LNCaP clone FGC (cell line): ENCODE data around the gene BUB3.
"Not testable (repeated sequence)": the region's sequence is repeated elsewhere in the genome, so short reads cannot be mapped to it uniquely, and the experiment has no call there.

Source experiments
- DNase-seq: peaks from one replicate; pipeline ENCODE4 v3.0.0-alpha.2; 2011; ENCODE audit warnings: low read depth
- H3K4me3 ChIP-seq: 2 replicates; pipeline ENCODE4 v1.5.1; 2011; ENCODE audit warnings: mild to moderate bottlenecking, low read depth, low read length, control low read depth
- TF ChIP-seq, protein P1 (sequence below): IDR thresholded peaks from 2 replicates; pipeline ENCODE4 v1.5.1; 2012; ENCODE audit warnings: mild to moderate bottlenecking; ENCODE audit not compliant: control insufficient read depth, insufficient read depth; ENCODE audit errors: extremely low read depth

The BUB3 gene

DNA sequence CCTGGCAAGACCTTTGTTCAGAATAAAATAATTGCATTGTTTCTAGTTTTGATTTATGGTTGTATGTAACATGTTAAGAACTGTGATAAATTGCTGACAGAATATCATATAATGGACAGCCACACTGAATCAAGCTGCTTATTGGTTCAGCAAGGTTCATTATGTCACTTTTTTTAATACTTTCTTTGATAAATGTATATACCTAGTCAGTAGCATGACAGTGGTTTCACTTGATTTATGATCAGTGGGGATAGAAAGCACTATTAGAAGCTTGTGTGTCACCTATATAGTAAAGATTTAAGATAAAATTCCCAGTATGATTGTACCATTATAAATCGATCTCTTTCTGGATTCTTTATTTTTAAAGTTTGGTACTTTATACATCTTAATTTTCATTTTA lies 4.5 kb downstream of the BUB3 start:
- H3K4me3 ChIP-seq = no peak overlapping the region
- TF ChIP-seq, protein P1, sequence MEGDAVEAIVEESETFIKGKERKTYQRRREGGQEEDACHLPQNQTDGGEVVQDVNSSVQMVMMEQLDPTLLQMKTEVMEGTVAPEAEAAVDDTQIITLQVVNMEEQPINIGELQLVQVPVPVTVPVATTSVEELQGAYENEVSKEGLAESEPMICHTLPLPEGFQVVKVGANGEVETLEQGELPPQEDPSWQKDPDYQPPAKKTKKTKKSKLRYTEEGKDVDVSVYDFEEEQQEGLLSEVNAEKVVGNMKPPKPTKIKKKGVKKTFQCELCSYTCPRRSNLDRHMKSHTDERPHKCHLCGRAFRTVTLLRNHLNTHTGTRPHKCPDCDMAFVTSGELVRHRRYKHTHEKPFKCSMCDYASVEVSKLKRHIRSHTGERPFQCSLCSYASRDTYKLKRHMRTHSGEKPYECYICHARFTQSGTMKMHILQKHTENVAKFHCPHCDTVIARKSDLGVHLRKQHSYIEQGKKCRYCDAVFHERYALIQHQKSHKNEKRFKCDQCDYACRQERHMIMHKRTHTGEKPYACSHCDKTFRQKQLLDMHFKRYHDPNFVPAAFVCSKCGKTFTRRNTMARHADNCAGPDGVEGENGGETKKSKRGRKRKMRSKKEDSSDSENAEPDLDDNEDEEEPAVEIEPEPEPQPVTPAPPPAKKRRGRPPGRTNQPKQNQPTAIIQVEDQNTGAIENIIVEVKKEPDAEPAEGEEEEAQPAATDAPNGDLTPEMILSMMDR = no peak
- DNase-seq = no peak

DNA sequence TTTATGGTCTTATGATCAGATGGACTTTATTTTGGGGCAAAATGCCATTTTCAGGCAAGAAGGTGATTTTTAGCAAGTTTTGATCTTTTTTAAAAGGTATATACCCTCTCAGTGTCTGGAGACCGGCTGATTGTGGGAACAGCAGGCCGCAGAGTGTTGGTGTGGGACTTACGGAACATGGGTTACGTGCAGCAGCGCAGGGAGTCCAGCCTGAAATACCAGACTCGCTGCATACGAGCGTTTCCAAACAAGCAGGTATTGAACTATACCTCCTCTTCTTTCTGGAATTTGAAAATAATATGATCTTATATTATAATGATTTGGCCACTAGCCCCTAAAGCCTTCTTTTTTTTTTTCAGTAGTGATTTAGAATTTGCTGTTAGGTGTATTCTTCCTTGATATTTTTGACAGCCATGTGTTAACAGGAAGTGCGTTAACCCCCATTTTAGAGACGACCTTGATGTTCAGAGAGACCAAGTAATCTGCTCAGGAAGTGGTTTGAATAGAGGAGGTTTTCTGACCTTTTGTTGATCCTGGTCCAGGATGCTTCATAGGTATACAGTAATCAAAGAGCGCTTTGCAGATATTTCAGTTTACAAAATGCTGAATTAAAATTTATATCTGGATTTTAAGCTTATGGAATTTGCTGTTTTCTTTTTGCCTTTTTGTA lies 6.2 kb downstream of the BUB3 start:
- no peak for DNase-seq

DNA sequence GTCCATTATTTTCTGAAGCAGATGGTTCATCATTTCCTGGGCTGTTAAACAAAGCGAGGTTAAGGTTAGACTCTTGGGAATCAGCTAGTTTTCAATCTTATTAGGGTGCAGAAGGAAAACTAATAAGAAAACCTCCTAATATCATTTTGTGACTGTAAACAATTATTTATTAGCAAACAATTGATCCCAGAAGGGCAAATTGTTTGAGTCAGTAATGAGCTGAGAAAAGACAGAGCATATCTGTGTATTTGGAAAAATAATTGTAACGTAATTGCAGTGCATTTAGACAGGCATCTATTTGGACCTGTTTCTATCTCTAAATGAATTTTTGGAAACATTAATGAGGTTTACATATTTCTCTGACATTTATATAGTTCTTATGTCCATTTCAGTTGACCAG lies 10.1 kb downstream of the BUB3 start:
- no peak overlapping the region for H3K4me3 ChIP-seq
- TF ChIP-seq, protein P1 = no peak
- no peak for DNase-seq

More for the DNA sequence above, 6.2 kb downstream of the BUB3 start:
- no peak overlapping the region for H3K4me3 ChIP-seq
- TF ChIP-seq, protein P1 = no peak

DNA sequence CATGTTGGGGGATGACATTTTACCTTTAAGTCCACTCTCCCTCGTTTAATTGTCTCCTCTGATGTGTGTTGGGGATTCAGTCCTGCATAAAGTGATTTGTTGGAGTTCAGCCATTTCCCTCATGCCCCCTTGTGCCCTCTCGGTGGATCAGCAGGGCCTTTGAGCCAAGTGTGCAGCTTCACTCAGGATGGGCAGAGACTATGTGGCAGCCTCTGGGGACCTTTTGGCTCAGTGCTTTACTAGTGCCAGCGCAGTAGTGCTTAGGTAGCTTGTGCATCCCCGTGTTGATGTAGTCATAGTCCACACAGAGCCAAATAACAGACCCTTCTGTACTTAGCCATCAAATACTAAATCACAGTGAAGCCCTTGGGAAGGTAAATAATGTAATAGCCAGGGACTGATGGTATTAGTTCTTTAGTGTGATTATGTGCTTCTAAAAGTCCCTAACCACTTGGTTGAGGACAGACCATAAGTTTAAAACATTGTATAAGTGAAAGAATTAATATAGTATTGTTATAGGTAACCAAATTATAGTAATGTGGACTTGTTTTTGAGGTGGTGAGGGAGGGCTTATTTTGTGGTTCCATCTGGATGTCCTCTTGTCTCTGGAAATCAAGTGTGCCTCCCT lies 11.4 kb downstream of the BUB3 start:
- TF ChIP-seq, protein P1 = no peak
- H3K4me3 ChIP-seq = no peak overlapping the region
- DNase-seq = no peak

DNA sequence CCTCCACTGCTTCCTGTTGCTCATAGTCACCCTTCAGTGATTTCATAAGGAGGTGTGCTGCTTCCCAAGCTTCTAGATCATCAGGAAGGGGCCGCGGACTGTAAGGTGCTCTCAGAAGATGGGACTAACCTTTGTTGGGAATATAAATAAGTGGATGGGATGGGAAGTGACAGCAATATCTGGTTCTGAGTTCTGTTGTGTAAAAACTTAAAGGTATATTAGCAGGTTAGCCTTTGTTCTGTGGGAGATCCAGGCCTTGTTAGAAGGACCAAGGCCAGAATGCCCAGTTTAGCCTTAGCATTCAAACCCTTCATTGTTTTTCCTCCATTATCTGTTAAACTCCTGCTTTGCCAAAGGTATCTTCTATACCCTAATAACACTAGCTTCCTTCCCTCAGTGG lies 12.4 kb downstream of the BUB3 start:
- TF ChIP-seq, protein P1 = no peak
- DNase-seq = no peak

DNA sequence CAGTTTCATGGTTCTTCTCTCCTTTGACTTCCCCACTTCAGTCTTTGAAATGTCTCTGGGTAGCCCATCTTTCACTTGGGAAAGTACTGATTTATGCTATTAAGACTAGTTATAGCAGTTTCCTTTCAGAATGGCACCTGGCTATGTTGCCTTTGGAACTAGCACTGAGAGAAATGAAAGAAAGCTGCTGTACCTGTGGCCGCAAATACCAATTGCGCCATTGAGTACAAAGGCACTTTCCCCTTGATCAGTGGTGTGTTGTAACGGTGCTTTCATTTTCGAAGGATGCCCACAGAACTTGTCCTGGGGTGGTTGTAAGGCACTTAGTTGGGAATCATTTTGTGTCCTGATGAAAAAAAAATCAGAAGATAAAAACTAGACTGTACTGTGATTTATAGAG lies 16.8 kb downstream of the BUB3 start:
- TF ChIP-seq, protein P1 = no peak
- DNase-seq = no peak
- no peak overlapping the region for H3K4me3 ChIP-seq

More for the DNA sequence above, 12.4 kb downstream of the BUB3 start:
- H3K4me3 ChIP-seq = no peak overlapping the region

DNA sequence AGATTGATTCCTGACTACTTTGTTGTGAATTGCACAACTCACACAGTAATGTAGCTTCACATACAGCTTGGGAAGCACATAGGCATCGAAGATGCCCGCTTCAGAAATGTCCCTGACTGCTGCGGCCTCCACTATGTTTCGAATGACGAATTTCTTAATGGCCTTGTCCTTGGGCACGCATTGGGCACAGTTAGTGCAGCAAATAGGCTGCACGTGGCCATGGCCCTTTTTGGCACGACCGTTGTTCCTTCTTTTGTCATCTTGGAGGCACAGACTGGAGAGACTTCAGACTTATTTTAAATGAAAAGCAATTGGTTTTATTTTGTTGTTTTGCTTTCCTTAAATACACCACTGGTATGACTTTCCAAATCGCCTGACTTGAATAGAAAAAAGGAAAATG lies 17.4 kb downstream of the BUB3 start:
- H3K4me3 ChIP-seq, DNase-seq: not testable (repeated sequence)
